ENCODE results near the gene SDSL. TPM values are rescaled to one million over a fixed set of nuclear protein-coding genes. Genes with fewer than 3 reads are reported as not detected.

SDSL gene
- total and polyA plus RNA-seq, 2 of the 13 experiments (the other 11 are each of a cell fraction or from before 2014, with no cell fraction given): 1.2 to 1.7 TPM

GRCh38 chr12:113462117-113462774 lies 40.1 kb downstream of the SDSL start (continued):
- TF ChIP-seq, protein P1, sequence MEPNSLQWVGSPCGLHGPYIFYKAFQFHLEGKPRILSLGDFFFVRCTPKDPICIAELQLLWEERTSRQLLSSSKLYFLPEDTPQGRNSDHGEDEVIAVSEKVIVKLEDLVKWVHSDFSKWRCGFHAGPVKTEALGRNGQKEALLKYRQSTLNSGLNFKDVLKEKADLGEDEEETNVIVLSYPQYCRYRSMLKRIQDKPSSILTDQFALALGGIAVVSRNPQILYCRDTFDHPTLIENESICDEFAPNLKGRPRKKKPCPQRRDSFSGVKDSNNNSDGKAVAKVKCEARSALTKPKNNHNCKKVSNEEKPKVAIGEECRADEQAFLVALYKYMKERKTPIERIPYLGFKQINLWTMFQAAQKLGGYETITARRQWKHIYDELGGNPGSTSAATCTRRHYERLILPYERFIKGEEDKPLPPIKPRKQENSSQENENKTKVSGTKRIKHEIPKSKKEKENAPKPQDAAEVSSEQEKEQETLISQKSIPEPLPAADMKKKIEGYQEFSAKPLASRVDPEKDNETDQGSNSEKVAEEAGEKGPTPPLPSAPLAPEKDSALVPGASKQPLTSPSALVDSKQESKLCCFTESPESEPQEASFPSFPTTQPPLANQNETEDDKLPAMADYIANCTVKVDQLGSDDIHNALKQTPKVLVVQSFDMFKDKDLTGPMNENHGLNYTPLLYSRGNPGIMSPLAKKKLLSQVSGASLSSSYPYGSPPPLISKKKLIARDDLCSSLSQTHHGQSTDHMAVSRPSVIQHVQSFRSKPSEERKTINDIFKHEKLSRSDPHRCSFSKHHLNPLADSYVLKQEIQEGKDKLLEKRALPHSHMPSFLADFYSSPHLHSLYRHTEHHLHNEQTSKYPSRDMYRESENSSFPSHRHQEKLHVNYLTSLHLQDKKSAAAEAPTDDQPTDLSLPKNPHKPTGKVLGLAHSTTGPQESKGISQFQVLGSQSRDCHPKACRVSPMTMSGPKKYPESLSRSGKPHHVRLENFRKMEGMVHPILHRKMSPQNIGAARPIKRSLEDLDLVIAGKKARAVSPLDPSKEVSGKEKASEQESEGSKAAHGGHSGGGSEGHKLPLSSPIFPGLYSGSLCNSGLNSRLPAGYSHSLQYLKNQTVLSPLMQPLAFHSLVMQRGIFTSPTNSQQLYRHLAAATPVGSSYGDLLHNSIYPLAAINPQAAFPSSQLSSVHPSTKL (CRISPR knock-in tag; IDR thresholded peaks at IDR 0.05): peak; percentile 12; the same call in 1 of the 2 replicates
- TF ChIP-seq, protein P2, sequence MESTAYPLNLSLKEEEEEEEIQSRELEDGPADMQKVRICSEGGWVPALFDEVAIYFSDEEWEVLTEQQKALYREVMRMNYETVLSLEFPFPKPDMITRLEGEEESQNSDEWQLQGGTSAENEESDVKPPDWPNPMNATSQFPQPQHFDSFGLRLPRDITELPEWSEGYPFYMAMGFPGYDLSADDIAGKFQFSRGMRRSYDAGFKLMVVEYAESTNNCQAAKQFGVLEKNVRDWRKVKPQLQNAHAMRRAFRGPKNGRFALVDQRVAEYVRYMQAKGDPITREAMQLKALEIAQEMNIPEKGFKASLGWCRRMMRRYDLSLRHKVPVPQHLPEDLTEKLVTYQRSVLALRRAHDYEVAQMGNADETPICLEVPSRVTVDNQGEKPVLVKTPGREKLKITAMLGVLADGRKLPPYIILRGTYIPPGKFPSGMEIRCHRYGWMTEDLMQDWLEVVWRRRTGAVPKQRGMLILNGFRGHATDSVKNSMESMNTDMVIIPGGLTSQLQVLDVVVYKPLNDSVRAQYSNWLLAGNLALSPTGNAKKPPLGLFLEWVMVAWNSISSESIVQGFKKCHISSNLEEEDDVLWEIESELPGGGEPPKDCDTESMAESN (CRISPR knock-in tag; conservative IDR thresholded peaks at IDR 0.05): no peak
- TF ChIP-seq STAT5B (CRISPR knock-in tag; IDR thresholded peaks at IDR 0.05) (no peak), SALL1 (CRISPR knock-in tag; IDR thresholded peaks at IDR 0.05) (0 out of 2 replicates have a peak, but pooled peaks have one; percentile 43), ZNF747 (CRISPR knock-in tag; IDR thresholded peaks at IDR 0.05; ENCODE audit: borderline replicate concordance) (no peak), ZFP91 (CRISPR knock-in tag; IDR thresholded peaks at IDR 0.05; ENCODE audit: borderline replicate concordance) (0 out of 2 replicates have a peak, but pooled peaks have one; percentile 25), SSRP1 (CRISPR knock-in tag; IDR thresholded peaks at IDR 0.05) (no peak), STAG1 (CRISPR knock-in tag; IDR thresholded peaks at IDR 0.05) (peak; percentile 75), NR2F1 (CRISPR knock-in tag; IDR thresholded peaks at IDR 0.05) (no peak), HMGXB4 (CRISPR knock-in tag; IDR thresholded peaks at IDR 0.05; ENCODE audit: borderline replicate concordance in 1 of 2, low read depth in 1 of 2) (peak in 1 of 2 experiments; percentile 52; a peak in 1 of 4 replicates), ZBTB38 (CRISPR knock-in tag; IDR thresholded peaks at IDR 0.05) (peak; percentile 39; the same call in 1 of the 2 replicates), KDM2A (CRISPR knock-in tag; IDR thresholded peaks at IDR 0.05; ENCODE audit: borderline replicate concordance, low read depth) (peak; percentile 69; the same call in 1 of the 2 replicates), RFX3 (CRISPR knock-in tag; IDR thresholded peaks at IDR 0.05) (no peak), BCLAF1 (IDR thresholded peaks at IDR 0.05) (no peak)
